Heart left ventricle (tissue), 13 donors: ENCODE results near the gene ENTPD1.

Experiments
- CTCF ChIP-seq, 12 donors: fragments of 200-600 bp; sonication (generic) in 4 of 12; IDR thresholded peaks; one replicate each; pipeline versions ENCODE4 v1.5.0 to v1.8.0; 2018 to 2022; ENCODE audit warnings: antibody characterized with exemption in 12 of 12, mild to moderate bottlenecking in 5 of 12
- POLR2A ChIP-seq, 2 donors: fragments of 450-650 bp; IDR thresholded peaks; one replicate each; pipeline ENCODE4 v1.6.1; 2017; ENCODE audit warnings: antibody characterized with exemption in 2 of 2, mild to moderate bottlenecking in 2 of 2, moderate library complexity in 2 of 2
- donor health status: ischemic (EF 13 %, LVEDD 7.1; RV severe dilation, severe dysfunction).
- donor health status: DM: no; HTN: yes; CAD: no.
- donor health status: DM: no; HTN: no; CAD: no.
- donor health status: ischemic (EF 25% LVEDD 6.9; RV normal size, moderate dysfunction).
- donor health status: ischemic (EF 25% LVEDD 5.7; RV mildly dilated, moderate dysfunction).
- donor health status: ischemic (EF 35%, LVEDD 5.7; RV mildly dilated, moderate dysfunction).
- donor health status: nonischemic (EF 11% LVEDD 7.7; RV severe dilation, severe dysfunction).
- donor health status: DM: yes; HTN: yes; CAD: no.
- donor health status: PGD.
- donor health status: ischemic (EF 29% LVEDD 5.4; RV normal size, mild dysfunction).
- donor health status: nonischemic (EF 23%, LVEDD 6.1; RV moderate dilation, normal function).

- TF ChIP-seq CTCF (IDR thresholded peaks at IDR 0.05) (no peak), POLR2A (IDR thresholded peaks at IDR 0.05) (no peak)
Observed at GRCh38 chr10:95790982-95791381, 35.0 kb downstream of the ENTPD1 start.
